ENCODE data around the gene PRKAR1A.

Gene PRKAR1A

GRCh38 chr17:68566442-68566738 lies 54.2 kb downstream of the PRKAR1A start:
- TF ChIP-seq CTCF (IDR thresholded peaks at IDR 0.05; ENCODE audit: insufficient read depth, low read length, poor library complexity, severe bottlenecking) (no peak), EZH2phosphoT487 (conservative IDR thresholded peaks at IDR 0.05; ENCODE audit: low read length) (no peak)
- Histone ChIP-seq H3K9me2 (replicated peaks; ENCODE audit: insufficient read depth, low read length) (no peaks in the 10 kb centered on the region), H3K9ac (ENCODE audit: low read length) (no peak overlapping the region), H4K20me1 (ENCODE audit: low read depth, low read length) (no peaks in the 10 kb centered on the region), H3K9me3 (ENCODE audit: insufficient read depth, low read length) (no peaks in the 10 kb centered on the region), H3K36me3 (ENCODE audit: low read length) (no peaks in the 10 kb centered on the region), H2AFZ (ENCODE audit: low read depth, low read length, severe bottlenecking) (no peak overlapping the region), H3K4me3 (ENCODE audit: insufficient read depth, low read length, poor library complexity, severe bottlenecking) (no peak overlapping the region), H3K27ac (ENCODE audit: low read depth, low read length) (no peak overlapping the region), H3F3A (ENCODE audit: insufficient read depth) (no peaks in the 10 kb centered on the region), H3K79me2 (ENCODE audit: insufficient read depth, low read length) (no peaks in the 10 kb centered on the region), H3K4me2 (ENCODE audit: low read depth, low read length, poor library complexity, severe bottlenecking) (no peak overlapping the region), H3K27me3 (ENCODE audit: low read length) (no peaks in the 10 kb centered on the region)

GRCh38 chr17:68567035-68567434 lies 54.8 kb downstream of the PRKAR1A start:
- Histone ChIP-seq H3K27me3 (ENCODE audit: low read length) (no peaks in the 10 kb centered on the region), H3K9me3 (ENCODE audit: insufficient read depth, low read length) (no peaks in the 10 kb centered on the region), H4K20me1 (ENCODE audit: low read depth, low read length) (no peaks in the 10 kb centered on the region), H3K36me3 (ENCODE audit: low read length) (no peaks in the 10 kb centered on the region), H3K79me2 (ENCODE audit: insufficient read depth, low read length) (no peaks in the 10 kb centered on the region), H2AFZ (ENCODE audit: low read depth, low read length, severe bottlenecking) (no peak overlapping the region), H3K4me3 (ENCODE audit: insufficient read depth, low read length, poor library complexity, severe bottlenecking) (no peak overlapping the region), H3F3A (ENCODE audit: insufficient read depth) (no peaks in the 10 kb centered on the region), H3K27ac (ENCODE audit: low read depth, low read length) (no peak overlapping the region), H3K4me2 (ENCODE audit: low read depth, low read length, poor library complexity, severe bottlenecking) (no peak overlapping the region), H3K9me2 (replicated peaks; ENCODE audit: insufficient read depth, low read length) (no peaks in the 10 kb centered on the region), H3K9ac (ENCODE audit: low read length) (no peak overlapping the region)
- no peak for TF ChIP-seq CTCF (IDR thresholded peaks at IDR 0.05; ENCODE audit: insufficient read depth, low read length, poor library complexity, severe bottlenecking)
- TF ChIP-seq EZH2phosphoT487 (conservative IDR thresholded peaks at IDR 0.05; ENCODE audit: low read length): no peak

- H3K9me3 ChIP-seq (ENCODE audit: insufficient read depth, low read length): no peaks in the 10 kb centered on the region
- H2AFZ ChIP-seq (ENCODE audit: low read depth, low read length, severe bottlenecking): no peak overlapping the region
- H3K36me3 ChIP-seq (ENCODE audit: low read length): no peaks in the 10 kb centered on the region
- H3K4me2 ChIP-seq (ENCODE audit: low read depth, low read length, poor library complexity, severe bottlenecking): no peak overlapping the region
- H3K9ac ChIP-seq (ENCODE audit: low read length): no peak overlapping the region
- H3K27me3 ChIP-seq (ENCODE audit: low read length): no peaks in the 10 kb centered on the region
- H3K27ac ChIP-seq (ENCODE audit: low read depth, low read length): no peak overlapping the region
- H4K20me1 ChIP-seq (ENCODE audit: low read depth, low read length): no peaks in the 10 kb centered on the region
- no peaks in the 10 kb centered on the region for H3F3A ChIP-seq (ENCODE audit: insufficient read depth)
- no peaks in the 10 kb centered on the region for H3K79me2 ChIP-seq (ENCODE audit: insufficient read depth, low read length)
- H3K4me3 ChIP-seq (ENCODE audit: insufficient read depth, low read length, poor library complexity, severe bottlenecking): no peak overlapping the region
- no peak for TF ChIP-seq CTCF (IDR thresholded peaks at IDR 0.05; ENCODE audit: insufficient read depth, low read length, poor library complexity, severe bottlenecking)
- no peak for TF ChIP-seq EZH2phosphoT487 (conservative IDR thresholded peaks at IDR 0.05; ENCODE audit: low read length)
- H3K9me2 ChIP-seq (replicated peaks; ENCODE audit: insufficient read depth, low read length): no peaks in the 10 kb centered on the region
These were observed 55.4 kb downstream of the PRKAR1A start for GRCh38 chr17:68567581-68567980.

- no peaks in the 10 kb centered on the region for H3K27me3 ChIP-seq (ENCODE audit: low read length)
- H3K9me2 ChIP-seq (replicated peaks; ENCODE audit: insufficient read depth, low read length): no peaks in the 10 kb centered on the region
- H3K36me3 ChIP-seq (ENCODE audit: low read length): no peaks in the 10 kb centered on the region
- H2AFZ ChIP-seq (ENCODE audit: low read depth, low read length, severe bottlenecking): no peak overlapping the region
- TF ChIP-seq EZH2phosphoT487 (conservative IDR thresholded peaks at IDR 0.05; ENCODE audit: low read length) (no peak), CTCF (IDR thresholded peaks at IDR 0.05; ENCODE audit: insufficient read depth, low read length, poor library complexity, severe bottlenecking) (no peak)
- no peaks in the 10 kb centered on the region for H3K79me2 ChIP-seq (ENCODE audit: insufficient read depth, low read length)
- no peak overlapping the region for H3K27ac ChIP-seq (ENCODE audit: low read depth, low read length)
- no peaks in the 10 kb centered on the region for H3F3A ChIP-seq (ENCODE audit: insufficient read depth)
- H3K4me2 ChIP-seq (ENCODE audit: low read depth, low read length, poor library complexity, severe bottlenecking): no peak overlapping the region
- H3K9me3 ChIP-seq (ENCODE audit: insufficient read depth, low read length): no peaks in the 10 kb centered on the region
- no peaks in the 10 kb centered on the region for H4K20me1 ChIP-seq (ENCODE audit: low read depth, low read length)
- H3K9ac ChIP-seq (ENCODE audit: low read length): no peak overlapping the region
- H3K4me3 ChIP-seq (ENCODE audit: insufficient read depth, low read length, poor library complexity, severe bottlenecking): no peak overlapping the region
These were observed 56.4 kb downstream of the PRKAR1A start for GRCh38 chr17:68568581-68568980.
